Effector CD8-positive, alpha-beta T cell (primary cell): ENCODE results near the gene CA6.
"Not testable (repeated sequence)": the region's sequence is repeated elsewhere in the genome, so short reads cannot be mapped to it uniquely, and the experiment has no call there.

Experiments used
- DNase-seq: peaks from one replicate; lab custom pipeline; 2025; lab: John Stamatoyannopoulos, UW

CA6 gene

DNA sequence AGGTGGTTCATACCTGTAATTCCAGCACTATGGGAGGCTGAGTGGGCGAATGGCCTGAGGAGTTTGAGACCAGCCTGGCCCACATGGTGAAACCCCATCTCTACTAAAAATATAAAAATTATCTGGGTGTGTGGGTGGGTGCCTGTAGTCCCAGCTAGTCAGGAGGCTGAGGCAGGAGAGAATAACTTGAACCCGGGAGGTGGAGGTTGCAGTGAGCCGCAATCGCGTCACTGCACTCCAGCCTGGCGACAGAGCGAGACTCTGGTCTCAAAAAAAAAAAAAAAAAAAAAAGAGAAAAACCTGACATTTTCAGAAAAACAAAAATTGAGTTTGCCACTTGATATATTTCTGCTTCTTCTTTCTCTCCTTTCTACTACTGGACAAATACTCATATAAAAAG is 24.3 kb downstream of the CA6 start:
- no peak for DNase-seq

DNA sequence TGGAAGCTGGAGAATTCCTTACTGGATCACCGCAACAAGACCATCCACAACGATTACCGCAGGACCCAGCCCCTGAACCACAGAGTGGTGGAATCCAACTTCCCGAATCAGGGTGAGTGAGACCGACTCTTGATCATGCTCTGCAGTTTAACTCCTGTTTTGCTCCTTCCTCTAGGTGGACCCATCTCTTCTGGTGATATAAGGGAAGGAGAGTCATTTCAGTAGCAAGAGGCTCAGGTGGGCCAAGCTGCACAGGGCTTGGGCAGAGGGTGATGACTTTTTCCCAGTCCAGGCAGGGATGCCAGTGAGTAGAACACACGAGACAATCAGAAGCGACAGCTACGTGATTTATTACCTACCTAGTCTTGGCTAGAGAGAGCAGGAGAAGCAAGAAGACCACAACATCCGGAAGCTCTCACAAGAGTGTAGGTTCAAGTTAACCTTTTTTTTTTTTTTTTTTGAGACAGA is 25.2 kb downstream of the CA6 start:
- DNase-seq, result no peak

DNA sequence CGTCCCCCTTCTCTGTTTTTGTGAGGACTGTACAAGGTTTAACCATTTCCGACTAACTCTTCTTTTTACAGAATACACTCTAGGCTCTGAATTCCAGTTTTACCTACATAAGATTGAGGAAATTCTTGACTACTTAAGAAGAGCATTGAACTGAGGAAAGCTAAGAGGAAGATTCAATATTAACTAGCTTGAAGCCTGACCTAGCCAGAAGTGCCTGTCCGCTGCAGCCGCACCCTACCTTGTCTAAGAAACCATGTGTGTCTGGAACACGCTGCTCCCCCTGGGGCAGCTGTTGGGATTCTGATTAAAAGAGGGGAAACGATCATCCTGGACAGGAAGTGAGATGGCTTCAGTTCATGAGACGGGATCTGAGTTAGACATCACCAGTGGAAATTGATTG is 28.9 kb downstream of the CA6 start:
- no peak for DNase-seq

DNA sequence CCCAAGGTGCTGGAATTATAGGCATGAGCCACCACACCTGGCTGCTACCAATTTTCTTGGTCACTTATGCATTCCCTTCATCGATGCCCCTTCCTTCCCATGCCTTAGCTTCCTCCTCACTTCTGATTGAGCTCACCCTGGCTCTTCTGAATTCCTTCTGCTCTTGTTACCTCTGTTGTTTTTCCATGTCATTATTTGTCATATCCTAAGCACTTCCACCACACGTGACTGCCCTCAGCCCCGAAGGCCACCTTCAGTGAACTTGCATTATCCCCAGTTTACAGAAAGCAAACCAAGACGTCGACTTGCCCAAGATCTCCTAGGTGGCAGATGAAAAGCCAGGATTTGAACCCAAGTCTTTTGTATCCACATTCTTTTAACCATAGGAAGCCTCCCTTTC is 30.7 kb downstream of the CA6 start:
- no peak for DNase-seq

DNA sequence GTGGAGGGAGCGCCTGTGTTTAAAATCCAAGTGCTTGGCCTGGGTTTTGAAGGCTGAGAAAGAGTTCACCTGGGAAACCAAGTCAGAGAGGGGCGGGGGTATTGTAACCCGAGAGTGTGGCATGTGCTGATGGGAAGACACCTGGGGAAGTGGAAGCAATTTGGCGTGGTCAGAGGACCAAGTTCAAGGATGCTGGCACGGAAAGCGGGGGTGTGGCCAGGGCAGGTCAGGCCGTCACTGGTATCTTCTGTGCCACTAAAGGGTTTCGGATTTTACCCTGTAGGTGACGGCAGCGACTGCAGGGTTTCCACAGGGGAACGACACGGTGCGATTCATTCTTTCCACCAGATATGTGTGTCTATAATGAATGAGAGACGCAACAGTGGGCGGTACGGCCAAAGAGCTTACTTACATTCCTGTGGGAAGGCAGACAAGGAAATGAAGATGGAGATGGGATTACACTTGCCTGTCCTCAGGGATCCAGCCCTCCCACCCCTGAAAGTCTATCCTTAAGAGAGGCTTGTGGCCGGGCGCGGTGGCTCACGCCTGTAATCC is 31.3 kb downstream of the CA6 start:
- DNase-seq, result no peak

DNA sequence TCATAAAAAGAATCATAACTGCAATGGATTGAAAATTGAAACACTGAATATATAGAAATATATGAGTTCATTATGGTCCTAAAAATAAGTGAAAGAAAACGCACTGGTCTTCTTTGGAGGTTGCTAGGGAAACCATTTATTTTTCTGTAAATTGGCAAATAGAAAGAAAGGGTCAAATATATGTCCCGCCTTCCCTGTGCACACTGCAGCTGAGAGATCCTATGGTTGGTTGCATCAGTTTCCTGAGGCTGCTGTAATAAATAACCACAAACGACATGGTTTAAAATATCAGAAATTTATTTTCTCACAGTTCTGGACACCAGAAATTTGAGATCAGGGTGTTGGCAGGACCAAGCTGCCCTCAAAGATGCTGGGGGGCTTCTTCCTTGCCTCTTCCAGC is 35.0 kb downstream of the CA6 start:
- DNase-seq, result no peak

DNA sequence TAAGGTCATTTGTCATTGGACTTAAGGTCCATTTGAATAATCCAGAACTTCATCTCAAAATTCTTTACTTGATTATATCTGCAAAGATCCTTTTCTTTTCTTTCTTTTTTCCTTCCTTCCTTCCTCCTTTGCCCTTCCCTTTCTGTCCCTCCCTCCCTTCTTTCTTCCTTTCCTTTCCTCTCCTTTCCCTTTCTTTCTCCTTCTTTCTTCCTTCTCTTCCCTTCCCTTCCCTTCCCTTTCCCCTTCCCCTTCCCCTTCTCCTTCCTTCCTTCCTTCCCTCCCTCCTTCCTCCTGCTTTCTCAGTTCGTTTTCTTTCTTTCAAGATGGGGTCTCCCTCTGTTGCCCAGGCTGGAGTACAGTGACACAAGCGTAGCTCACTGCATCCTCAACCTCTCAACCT is 35.5 kb downstream of the CA6 start:
- no peak for DNase-seq

DNA sequence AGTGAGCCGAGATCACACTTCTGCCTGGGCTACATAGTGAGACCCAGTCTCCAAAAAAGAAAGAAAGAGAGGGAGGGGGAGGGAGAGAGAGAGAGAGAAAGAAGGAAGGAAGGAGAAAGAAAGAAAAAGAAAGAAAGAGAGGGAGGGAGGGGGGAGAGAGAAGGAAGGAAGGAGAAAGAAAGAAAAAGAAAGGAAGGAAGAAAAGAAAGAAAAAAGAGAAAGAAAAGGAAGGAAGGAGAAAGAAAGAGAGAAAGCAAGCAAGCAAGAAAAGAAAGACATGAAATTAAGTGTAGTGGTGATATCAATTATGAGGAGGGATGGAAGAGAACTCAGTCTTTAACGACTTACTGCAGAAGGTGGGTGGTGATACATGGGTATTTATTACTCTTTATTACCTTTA is 38.5 kb downstream of the CA6 start:
- no peak for DNase-seq

DNA sequence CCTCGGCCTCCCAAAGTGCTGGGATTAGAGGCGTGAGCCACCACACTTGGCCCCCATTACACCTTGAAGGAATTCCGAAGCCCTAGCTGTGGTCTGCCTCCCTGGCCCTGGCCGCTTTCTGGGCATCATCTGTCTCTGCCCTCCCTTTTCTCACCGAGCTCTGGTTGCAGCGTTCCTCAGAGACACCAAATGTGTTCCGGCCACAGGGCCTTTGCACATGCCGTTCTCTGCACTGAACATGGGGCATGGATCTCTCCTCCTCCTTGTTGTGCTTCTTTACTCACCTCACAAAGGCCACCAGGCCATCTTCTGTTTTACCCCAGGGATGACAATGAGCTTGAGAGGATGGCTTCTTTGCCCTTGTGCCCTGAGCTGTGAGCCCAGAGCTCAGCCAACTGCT is 39.3 kb downstream of the CA6 start:
- DNase-seq, result no peak

DNA sequence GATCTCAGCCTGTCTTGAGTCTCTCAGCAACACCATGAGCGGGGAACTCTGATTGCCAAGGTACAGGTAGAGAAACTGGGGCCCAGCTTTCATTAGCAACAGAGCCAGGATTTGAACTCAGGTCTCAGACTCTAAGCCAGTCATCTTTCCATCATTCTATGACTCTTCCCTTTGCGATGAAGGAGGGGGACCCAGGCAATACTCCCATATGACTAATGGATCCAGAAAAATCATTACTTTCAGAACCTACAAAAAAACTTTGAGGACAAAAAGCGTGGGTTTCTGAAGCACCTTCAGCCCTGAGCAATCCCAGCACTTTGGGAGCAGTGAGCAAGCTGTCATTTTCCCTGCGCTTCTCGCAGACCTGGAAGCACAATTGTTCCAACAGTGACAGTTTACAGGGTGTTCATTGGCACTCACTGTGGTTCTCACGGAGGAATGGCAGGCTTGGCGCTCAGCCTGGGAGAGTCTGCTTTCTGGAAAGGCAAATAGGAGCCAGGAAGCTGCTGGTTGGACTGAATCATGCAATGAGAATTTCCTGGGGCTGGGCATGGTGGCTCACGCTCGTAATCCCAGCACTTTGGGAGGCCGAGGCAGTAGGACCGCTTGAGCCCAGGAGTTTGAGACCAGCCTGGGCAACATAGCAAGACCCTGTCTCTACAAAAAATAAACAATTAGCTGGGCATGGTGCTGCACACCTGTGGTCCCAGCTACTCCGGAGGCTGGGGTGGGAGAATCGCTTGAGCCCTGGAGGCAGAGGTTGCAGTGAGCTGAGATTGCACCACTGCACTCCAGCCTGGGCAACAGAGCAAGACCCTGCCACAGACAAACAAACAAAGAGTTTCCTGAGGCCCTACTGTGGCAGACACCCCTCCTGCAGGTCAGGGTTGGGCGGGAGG is 40.5 kb downstream of the CA6 start:
- no peak for DNase-seq

DNA sequence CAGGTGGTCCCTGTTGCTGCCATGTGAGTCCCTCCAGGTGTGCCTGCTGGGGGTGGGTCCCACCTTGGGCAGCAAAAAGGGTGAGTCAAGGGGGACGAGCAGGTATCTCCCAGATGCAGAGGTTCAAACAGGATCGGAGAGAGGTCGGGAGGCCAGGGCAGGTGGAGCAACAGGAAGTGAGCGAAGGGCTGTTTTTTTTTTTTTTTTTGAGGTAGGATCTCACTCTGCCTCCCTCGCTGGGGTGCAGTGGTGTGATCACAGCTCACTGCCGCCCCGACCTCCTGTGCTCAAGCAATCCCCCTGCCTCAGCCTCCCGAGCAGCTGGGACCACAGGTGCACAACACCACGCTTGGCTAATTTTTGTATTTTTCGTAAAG is 41.1 kb downstream of the CA6 start:
- no peak for DNase-seq

DNA sequence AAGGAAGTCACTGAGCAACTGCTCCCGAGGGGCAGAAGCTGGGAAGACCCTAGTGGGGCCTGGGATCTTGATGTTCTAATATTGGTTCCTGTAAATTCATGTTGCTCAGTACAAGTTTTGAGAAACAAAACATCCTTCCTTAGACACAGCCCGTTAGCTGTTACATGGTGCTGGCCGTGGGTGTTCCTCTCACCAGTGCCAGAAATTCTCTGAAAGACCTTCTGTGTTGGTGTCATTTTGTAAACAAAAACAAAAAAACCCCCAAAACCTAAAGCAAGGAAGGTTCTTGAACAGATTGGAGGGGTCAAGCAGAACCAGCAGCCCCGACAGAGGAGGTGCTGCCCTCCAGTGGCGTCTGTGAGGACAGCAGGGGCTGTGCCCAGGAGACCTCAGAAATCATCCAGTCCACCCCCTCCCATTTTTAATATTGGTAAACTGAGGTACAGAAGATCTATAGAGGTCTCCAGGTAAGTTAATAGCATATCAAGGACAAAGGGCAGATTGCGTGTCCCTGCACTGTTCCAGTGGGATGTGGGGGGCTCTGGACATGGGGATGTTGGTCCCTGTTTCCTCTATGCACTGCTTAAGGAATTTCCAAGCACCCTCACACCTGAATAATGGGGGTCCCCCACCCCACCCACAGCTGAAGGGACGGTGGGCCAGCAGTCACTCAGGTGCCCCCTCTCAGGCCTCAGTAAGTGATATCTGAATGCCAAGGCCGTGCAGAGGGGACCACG is 42.4 kb downstream of the CA6 start:
- DNase-seq, result peak; percentile 64

DNA sequence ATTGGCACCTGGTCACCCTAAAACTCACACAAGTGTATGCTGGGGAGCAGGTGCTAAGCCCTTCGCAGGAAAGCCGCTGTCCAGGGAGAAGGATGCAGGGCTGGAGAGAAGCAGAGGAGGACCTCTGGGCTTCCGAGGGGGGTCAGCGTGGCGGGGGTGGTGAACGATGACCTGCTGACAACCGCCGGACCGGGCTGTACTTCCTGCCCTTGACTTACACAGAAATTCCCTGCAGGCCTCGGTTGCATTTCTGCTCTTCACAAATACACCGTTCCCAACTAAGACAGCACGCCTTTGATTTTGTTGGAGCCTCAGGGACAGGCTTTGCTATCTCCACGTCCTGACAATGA is 42.9 kb downstream of the CA6 start:
- no peak for DNase-seq

DNA sequence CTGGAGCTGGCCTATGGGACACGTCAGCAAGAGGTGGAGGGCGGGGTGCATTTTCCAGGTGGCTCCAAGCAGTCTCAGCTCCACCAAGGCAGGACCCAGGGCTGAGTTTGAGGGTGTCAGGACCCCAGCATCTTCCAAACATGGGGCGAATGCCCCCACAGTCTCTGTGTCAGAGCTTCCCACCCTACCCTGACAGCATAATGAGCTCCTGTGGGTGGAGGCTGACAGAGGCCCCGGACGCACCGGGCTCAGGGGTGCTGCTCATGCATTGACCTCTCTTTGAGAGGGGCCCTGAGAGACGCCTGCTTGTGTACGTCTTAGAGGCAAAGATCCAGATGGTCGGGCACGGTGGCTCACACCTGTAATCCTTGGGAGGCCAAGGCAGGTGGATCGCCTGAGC is 43.4 kb downstream of the CA6 start:
- DNase-seq, result no peak

DNA sequence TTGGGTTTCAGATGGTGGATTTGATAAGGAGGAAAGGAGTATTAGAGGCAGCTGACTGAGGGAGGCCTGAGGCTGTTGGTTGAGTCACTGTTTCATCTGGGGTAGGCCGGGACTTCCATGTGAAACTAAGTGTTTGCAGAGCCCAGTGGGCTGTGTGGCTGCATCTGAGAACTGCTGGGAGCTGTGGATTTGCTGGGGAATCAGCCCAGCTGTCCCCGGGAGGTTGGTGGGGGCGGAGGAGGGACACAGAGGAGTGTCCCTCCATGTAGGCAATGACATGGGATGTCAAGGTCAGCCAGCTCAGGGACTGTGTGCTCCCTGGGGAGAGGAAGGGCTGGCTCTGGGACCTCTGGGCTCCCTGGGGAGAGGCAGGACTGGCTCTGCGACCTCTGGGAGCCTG is 44.2 kb downstream of the CA6 start:
- DNase-seq, result no peak

DNA sequence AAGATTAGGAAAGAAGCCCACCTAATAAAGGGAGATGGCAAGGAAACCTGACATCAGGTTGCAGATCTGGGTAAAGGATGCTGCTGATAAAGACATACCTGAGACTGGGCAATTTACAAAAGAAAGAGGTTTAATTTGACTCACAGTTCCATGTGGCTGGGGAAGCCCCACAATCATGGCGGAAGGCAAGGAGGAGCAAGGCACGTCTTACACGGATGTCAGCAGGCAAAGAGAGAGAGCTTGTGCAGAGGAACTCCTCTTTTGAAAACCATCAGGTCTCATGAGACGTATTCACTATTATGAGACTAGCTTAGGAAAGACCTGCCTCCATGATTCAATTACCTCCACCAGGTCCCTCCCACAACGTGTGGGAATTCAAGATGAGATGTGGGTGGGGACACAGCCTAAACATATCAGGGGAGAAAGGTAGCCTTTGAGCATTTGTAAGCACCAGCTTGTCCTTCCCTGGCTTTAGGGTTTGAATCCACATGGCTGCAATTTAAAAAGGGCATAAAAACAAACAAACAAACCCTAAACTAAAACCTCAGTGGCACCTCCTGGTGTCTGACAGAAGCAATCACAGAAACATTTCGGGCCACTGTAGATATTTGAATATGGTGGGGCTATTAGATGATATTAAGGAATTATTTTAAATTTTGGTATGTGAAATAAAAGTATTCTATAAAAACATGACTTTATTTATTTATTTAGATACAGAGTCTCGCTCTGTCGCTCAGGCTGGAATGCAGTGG is 47.4 kb downstream of the CA6 start:
- DNase-seq, result no peak

DNA sequence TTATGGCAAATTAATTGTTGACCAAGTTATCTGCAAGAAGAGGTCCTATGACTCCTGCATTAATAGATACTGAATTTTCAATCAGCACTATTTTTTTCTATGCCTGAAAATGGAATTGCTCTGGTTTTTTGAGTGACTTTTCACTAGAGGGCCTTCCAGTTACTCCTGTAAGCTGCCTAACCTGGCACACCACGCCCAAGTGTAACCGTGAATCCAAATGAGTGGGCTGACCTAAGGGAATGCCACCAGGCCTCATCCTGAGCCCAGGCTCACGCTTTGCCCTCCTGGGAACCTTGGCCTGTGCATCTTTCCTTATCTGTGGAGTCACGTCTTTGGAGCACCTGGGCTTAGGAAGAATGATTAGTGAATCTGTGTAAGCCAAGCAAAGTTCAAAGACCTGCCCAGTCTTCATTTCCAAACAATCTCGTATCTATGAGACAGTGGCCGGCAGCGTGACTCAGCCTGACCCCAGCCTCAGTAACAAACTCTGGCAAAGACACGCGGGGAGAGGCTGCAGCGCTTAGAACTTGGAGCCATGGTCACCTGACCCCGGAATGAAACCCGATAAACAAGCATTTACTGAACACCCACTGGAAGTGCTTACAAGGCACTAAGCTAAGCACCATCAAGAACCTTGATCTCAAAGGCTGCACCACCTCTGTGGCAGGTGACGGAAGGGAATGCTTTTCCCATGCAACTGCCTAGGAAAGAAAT is 48.5 kb downstream of the CA6 start:
- DNase-seq, result not testable (repeated sequence)

DNA sequence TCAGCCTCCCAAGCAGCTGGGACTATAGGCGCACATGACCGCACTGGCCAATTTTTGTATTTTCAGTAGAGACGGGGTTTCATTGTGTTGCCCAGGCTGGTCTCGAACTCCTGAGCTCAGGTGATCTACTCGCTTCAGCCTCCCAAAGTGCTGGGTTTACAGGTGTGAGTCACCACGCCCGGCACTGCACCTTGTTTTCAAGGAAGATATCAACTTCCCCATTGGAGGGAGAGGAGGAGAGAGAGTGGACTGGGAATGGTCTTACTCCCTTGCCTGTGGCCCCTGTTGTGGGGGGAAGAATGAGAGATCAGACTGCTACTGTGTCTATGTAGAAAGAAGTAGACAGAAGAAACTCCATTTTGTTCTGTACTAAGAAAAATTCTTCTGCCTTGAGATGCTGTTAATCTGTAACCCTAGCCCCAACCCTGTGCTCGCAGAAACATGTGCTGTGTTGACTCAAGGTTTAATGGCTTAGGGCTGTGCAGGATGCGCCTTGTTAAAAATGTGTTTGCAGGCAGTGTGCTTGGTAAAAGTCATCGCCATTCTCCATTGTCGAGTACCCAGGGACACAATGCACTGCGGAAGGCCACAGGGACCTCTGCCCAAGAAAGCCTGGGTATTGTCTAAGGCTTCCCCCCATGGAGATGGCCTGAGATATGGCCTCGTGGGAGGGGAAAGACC is 56.0 kb downstream of the CA6 start:
- not testable (repeated sequence) for DNase-seq

DNA sequence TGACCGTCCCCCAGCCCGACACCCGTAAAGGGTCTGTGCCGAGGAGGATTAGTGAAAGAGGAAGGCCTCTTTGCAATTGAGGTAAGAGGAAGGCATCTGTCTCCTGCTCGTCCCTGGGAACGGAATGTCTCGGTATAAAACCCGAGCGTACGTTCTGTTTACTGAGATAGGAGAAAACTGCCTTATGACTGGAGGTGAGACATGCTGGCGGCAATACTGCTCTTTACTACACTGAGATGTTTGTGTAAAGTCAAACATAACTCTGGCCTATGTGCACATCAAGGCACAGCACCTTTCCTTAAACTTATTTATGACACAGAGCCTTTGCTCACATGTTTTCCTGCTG is 56.5 kb downstream of the CA6 start:
- not testable (repeated sequence) for DNase-seq

DNA sequence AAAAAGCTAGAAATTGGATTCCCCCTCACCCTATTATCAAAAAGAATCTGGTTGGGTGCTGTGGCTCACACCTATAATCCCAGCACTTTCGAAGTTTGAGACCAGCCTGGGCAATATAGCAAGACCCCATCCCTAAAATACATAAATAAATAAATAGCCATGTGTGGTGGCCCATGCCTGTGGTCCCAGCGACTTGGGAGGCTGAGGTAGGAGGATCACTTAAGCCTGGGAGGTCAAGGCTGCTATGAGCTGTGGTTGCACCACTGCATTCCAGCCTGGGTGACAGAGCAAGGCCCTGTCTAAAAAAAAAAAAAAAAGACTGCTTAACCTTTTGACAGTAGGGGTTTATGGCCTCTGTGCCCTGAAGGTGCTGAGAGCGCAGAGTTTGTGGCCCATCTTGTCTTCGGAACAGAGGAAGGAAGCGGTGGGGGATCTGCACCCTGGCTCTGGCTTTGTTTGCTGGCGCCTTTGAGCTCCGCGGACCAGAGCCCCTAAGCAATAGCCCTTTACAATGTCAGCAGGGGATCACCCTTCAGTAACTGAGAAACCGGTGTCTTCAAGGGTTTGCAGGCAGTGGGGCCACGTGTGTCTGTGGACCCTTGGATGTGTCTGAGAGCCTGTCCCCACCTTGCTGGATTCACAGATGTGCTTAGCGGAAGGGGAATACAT is 58.5 kb downstream of the CA6 start:
- DNase-seq, result no peak
